GM23248 (cell line): ENCODE data around the gene AMBRA1. TPM values are rescaled to one million over a fixed set of nuclear protein-coding genes. Genes with fewer than 3 reads are reported as not detected.
A peak's percentile ranks its signal among the peaks of the same experiment; 100 is the strongest.

Experiments
- DNase-seq: peaks from one replicate; pipeline ENCODE4 v3.0.0-alpha.2; 2015
- H2AFZ ChIP-seq: fragments of 200-600 bp; sonication (generic); 2 replicates; pipeline ENCODE4 v1.6.1; 2016; ENCODE audit warnings: antibody characterized with exemption
- H3F3A ChIP-seq: fragments of 200-600 bp; sonication (generic); 2 replicates; pipeline ENCODE4 v1.6.1; 2016; ENCODE audit warnings: mild to moderate bottlenecking, antibody characterized with exemption, mixed run types; ENCODE audit not compliant: insufficient read depth
- H3K27ac ChIP-seq: fragments of 200-600 bp; sonication (generic); 2 replicates; pipeline ENCODE4 v1.5.1; 2016; ENCODE audit warnings: mild to moderate bottlenecking
- H3K27me3 ChIP-seq: fragments of 200-600 bp; sonication (generic); replicated peaks from 2 replicates; pipeline ENCODE4 v1.6.1; 2016; ENCODE audit warnings: mild to moderate bottlenecking; ENCODE audit not compliant: insufficient read depth
- H3K36me3 ChIP-seq: fragments of 200-600 bp; sonication (generic); 2 replicates; pipeline ENCODE4 v1.6.1; 2016; ENCODE audit warnings: low read depth, mild to moderate bottlenecking
- H3K4me1 ChIP-seq: fragments of 200-600 bp; sonication (generic); 2 replicates; pipeline ENCODE4 v1.6.1; 2016; ENCODE audit warnings: mild to moderate bottlenecking; ENCODE audit not compliant: insufficient read depth
- H3K4me2 ChIP-seq: fragments of 200-600 bp; sonication (generic); one replicate; pipeline ENCODE4 v1.6.1; 2016; ENCODE audit warnings: mild to moderate bottlenecking; ENCODE audit not compliant: unreplicated experiment
- H3K4me3 ChIP-seq: fragments of 200-600 bp; sonication (generic); 2 replicates; pipeline ENCODE4 v1.5.1; 2016; ENCODE audit warnings: mild to moderate bottlenecking
- H3K79me2 ChIP-seq: fragments of 200-600 bp; sonication (generic); 2 replicates; pipeline ENCODE4 v1.6.1; 2016; ENCODE audit warnings: mild to moderate bottlenecking; ENCODE audit not compliant: insufficient read depth
- H3K9ac ChIP-seq: fragments of 200-600 bp; sonication (generic); 2 replicates; pipeline ENCODE4 v1.6.1; 2016; ENCODE audit warnings: mild to moderate bottlenecking
- H3K9me2 ChIP-seq: fragments of 200-600 bp; sonication (generic); 2 replicates; pipeline ENCODE4 v1.6.1; 2016; ENCODE audit warnings: mixed run types, mild to moderate bottlenecking, moderate library complexity; ENCODE audit not compliant: insufficient read depth
- H3K9me3 ChIP-seq: fragments of 200-600 bp; sonication (generic); one replicate; pipeline ENCODE4 v1.6.1; 2017; ENCODE audit warnings: low read depth
- H4K20me1 ChIP-seq: fragments of 200-600 bp; sonication (generic); 2 replicates; pipeline ENCODE4 v1.6.0; 2016; ENCODE audit not compliant: insufficient read depth
- EZH2 ChIP-seq: fragments of 200-600 bp; sonication (generic); IDR thresholded peaks from 2 replicates; pipeline ENCODE4 v1.6.1; 2018; ENCODE audit warnings: antibody characterized with exemption, mild to moderate bottlenecking; ENCODE audit not compliant: insufficient read depth, poor library complexity, severe bottlenecking
- EZH2phosphoT487 ChIP-seq: fragments of 200-600 bp; sonication (generic); IDR thresholded peaks from 2 replicates; pipeline ENCODE4 v1.6.1; 2018; ENCODE audit warnings: antibody characterized with exemption, moderate library complexity, mild to moderate bottlenecking, low read depth; ENCODE audit not compliant: insufficient read depth
- WGBS, 2 experiments: methylation state at CpG; one replicate each; pipeline ENCODE4 v1.1.6; 2015 to 2017; ENCODE audit warnings: low lambda C conversion rate in 2 of 2, low coverage in 1 of 2; ENCODE audit errors: missing lambda C conversion rate in 2 of 2; 5-methylcytosine and 5-hydroxymethylcytosine counted together
- in situ Hi-C: fragments of 300-500 bp; cut with MboI; formaldehyde crosslinking; loops from 2 replicates; pipeline ENCODE4 v1.15.0; 2020
- polyA plus RNA-seq: library from polyadenylated mRNA; unstranded; fragments of >200 nt; fragmentation: Nextera tagmentation; extraction: Ambion mirVana; gene quantifications from 2 replicates; pipeline ENCODE4 v1.2.1, GENCODE V29; 2016
- total RNA-seq: library from RNA; depleted of rRNA; stranded (reverse); fragments of >200 nt; shearing (Covaris generic); gene quantifications from 2 replicates; pipeline ENCODE4 v1.2.3, GENCODE V29; 2014

The AMBRA1 gene
- total and polyA plus RNA-seq, 2 experiments from 2014 or later = 5.0 to 46.0 TPM

DNA sequence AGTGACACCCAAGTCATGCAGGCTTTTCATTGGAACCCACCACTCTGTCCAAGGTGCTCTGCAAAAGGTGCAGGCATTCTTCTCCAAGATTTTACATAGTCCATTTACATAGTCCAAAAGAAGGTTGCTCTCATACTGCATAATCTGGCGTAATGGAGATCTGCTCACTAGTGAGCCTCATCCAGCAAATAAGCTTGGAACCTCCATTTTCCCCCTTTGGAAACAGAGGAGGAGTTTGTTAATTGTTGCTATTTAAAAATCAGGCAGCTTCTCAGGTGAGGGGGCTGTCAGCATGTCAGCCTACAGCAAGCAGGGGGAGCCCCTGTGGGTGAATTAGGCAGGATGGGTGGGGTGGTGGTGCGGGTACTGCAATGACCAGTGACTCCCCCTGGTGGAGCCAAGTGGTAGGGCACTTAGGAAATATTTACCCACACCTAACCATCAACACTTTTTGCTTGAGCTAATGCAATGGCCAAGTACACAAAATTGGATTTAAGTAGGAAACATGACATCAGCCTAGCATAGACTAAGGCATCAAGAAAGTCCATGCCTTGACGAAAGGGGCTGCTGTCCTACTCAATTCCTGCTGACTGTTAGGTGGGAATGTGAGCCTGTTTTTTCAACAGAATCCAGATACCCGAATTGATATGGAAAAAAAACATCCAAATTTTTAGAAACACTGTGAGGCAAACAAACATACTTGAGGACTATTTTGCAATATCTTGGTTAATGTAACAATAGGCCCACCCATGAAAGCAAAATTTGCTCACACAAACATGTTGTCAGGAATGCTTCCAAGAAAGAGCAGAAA lies 64.5 kb downstream of the AMBRA1 start:
- Histone ChIP-seq H3K4me1 (no peaks in the 10 kb centered on the region), H3K9me3 (no peaks in the 10 kb centered on the region), H3K9me2 (no peaks in the 10 kb centered on the region), H3K4me3 (no peak overlapping the region), H4K20me1 (peaks cover 20% of the 10 kb centered on the region), H3K79me2 (peaks cover 100% of the 10 kb centered on the region), H3K9ac (no peak overlapping the region), H3K27ac (no peak overlapping the region), H2AFZ (no peak overlapping the region), H3F3A (no peaks in the 10 kb centered on the region), H3K36me3 (no peaks in the 10 kb centered on the region), H3K4me2 (no peak overlapping the region), H3K27me3 (no peaks in the 10 kb centered on the region)
- TF ChIP-seq EZH2phosphoT487 (no peak), EZH2 (no peak)
- in situ Hi-C loops = no loop called here
- peak; percentile 68 for DNase-seq
- 41 to 47% methylated on average over 4 of the region's 4 CpGs for WGBS, 2 experiments

- H2AFZ ChIP-seq = no peak overlapping the region
- no peak overlapping the region for H3K9ac ChIP-seq
- peaks cover 20% of the 10 kb centered on the region for H4K20me1 ChIP-seq
- no peak overlapping the region for H3K4me2 ChIP-seq
- 93 to 94% methylated on average over 8 of the region's 8 CpGs for WGBS, 2 experiments
- H3K4me3 ChIP-seq = no peak overlapping the region
- H3F3A ChIP-seq = no peaks in the 10 kb centered on the region
- no peak for DNase-seq
- no peaks in the 10 kb centered on the region for H3K9me2 ChIP-seq
- H3K4me1 ChIP-seq = no peaks in the 10 kb centered on the region
- H3K36me3 ChIP-seq = no peaks in the 10 kb centered on the region
- no peaks in the 10 kb centered on the region for H3K27me3 ChIP-seq
- H3K9me3 ChIP-seq = no peaks in the 10 kb centered on the region
- no peak overlapping the region for H3K27ac ChIP-seq
- in situ Hi-C loops = no loop called here
- TF ChIP-seq EZH2 (no peak), EZH2phosphoT487 (no peak)
- H3K79me2 ChIP-seq = peaks cover 100% of the 10 kb centered on the region
Measured at GRCh38 chr11:46528445-46529094, 65.3 kb downstream of the AMBRA1 start.

- TF ChIP-seq EZH2phosphoT487 = no peak
- no peak for TF ChIP-seq EZH2
- Histone ChIP-seq H3K4me3 (no peak overlapping the region), H3F3A (no peaks in the 10 kb centered on the region), H2AFZ (no peak overlapping the region), H3K36me3 (no peaks in the 10 kb centered on the region), H3K4me1 (no peaks in the 10 kb centered on the region), H3K9me2 (no peaks in the 10 kb centered on the region), H3K4me2 (no peak overlapping the region), H3K79me2 (peaks cover 100% of the 10 kb centered on the region), H3K27me3 (no peaks in the 10 kb centered on the region), H3K9ac (no peak overlapping the region), H3K27ac (no peak overlapping the region), H4K20me1 (peaks cover 22% of the 10 kb centered on the region), H3K9me3 (no peaks in the 10 kb centered on the region)
- 90 to 100% methylated on average over 1 of the region's 1 CpG for WGBS, 2 experiments
- in situ Hi-C loops = no loop called here
- no peak for DNase-seq
Measured at GRCh38 chr11:46527591-46528130, 66.2 kb downstream of the AMBRA1 start.

DNA sequence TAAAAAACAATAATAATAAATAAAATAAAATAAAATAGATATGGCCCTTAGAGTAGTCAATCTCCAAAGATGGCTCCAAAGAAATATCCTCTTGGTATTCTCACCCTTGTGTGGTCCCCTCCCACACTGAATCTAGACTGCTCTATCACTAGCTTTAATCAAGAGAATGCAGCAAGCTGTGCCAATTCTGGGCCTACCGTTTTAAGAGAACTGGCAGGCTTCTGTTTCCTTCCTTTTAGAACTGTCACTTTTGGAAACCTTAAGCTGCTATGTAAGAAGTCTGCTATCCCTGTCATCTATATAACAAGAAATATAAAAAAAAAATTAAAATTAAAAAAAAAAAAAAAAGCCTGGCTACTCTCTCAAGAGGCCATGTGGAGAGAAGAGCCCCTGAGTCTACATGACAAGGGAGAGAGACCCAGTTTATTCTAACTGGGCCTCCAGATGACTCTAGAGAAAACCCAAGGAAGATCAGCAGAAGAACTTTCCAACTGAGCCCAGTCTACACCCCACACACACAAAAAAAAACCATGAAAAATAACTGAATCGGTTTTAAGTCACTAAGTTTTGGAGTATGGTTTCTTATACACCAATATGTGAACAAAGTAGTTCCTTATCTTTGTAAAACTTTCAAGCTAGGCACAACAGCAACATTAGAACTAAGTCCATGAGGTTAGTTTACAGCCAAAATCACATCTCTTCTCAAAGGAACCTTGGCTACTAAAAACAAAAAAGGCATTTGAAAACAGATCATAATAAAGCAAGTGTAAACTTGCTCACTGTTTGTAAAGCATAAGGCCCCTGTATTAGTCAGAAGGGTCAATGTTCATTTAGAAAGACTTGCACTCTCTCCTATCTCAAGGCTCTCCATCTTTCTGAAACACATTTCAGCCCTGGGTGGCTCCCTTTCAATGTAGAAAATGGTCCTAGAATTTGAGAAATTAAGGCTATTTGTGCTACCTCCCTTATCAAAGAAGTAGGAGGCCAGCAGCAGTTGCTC lies 67.3 kb downstream of the AMBRA1 start:
- no peak for DNase-seq
- Histone ChIP-seq H3K27me3 (no peaks in the 10 kb centered on the region), H4K20me1 (peaks cover 31% of the 10 kb centered on the region), H3K79me2 (peaks cover 100% of the 10 kb centered on the region), H3K9me3 (no peaks in the 10 kb centered on the region), H3K36me3 (no peaks in the 10 kb centered on the region), H3K4me1 (no peaks in the 10 kb centered on the region), H3K27ac (no peak overlapping the region), H3K4me3 (no peak overlapping the region), H3K9ac (no peak overlapping the region), H3K9me2 (no peaks in the 10 kb centered on the region), H3F3A (no peaks in the 10 kb centered on the region), H2AFZ (no peak overlapping the region), H3K4me2 (no peak overlapping the region)
- WGBS, 2 experiments = 92 to 96% methylated on average over 2 of the region's 2 CpGs
- in situ Hi-C loops = no loop called here
- no peak for TF ChIP-seq EZH2
- no peak for TF ChIP-seq EZH2phosphoT487
